Thyroid gland (tissue), 4 donors: ENCODE results near the gene ACSBG1.

ENCODE experiments used
- POLR2A ChIP-seq, 2 donors: fragments of 450-650 bp; IDR thresholded peaks; one replicate each; pipeline ENCODE4 v1.6.1; 2017; ENCODE audit warnings: antibody characterized with exemption in 2 of 2, mild to moderate bottlenecking in 2 of 2, moderate library complexity in 1 of 2
- TF ChIP-seq, protein P1 (sequence below), 6 experiments: fragments of 200-600 bp in 3 of 6; fragments of 450-650 bp in 3 of 6; sonication (generic) in 3 of 6; IDR thresholded peaks; one replicate each; pipeline ENCODE4 v1.5.1; 2016 to 2019; ENCODE audit warnings: antibody characterized with exemption in 6 of 6, mild to moderate bottlenecking in 2 of 6, inconsistent platforms in 1 of 6, moderate library complexity in 1 of 6

DNA sequence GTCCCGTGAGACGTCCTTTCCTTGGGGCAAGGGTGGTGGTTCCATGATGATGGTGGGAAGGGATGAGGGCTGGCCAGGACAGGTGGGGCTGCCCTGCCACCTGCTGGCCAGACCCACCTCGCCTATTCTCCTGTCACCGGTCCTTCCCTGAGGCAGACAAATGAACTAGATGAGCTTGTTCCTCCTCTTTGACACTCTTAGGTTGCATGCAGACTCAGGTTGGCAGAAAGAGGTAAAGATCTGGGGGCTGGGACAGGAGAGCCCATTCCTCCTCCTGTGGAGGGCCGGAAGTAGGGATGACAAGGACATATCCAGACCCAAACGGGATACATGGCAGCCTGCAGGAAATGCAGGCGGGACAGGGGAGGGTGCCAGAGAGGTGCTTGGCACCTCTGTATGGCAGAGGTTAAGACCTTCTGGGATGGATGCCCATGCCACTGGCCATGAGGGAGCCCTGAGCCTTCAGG lies 38.6 kb downstream of the ACSBG1 start:
- TF ChIP-seq, protein P1, sequence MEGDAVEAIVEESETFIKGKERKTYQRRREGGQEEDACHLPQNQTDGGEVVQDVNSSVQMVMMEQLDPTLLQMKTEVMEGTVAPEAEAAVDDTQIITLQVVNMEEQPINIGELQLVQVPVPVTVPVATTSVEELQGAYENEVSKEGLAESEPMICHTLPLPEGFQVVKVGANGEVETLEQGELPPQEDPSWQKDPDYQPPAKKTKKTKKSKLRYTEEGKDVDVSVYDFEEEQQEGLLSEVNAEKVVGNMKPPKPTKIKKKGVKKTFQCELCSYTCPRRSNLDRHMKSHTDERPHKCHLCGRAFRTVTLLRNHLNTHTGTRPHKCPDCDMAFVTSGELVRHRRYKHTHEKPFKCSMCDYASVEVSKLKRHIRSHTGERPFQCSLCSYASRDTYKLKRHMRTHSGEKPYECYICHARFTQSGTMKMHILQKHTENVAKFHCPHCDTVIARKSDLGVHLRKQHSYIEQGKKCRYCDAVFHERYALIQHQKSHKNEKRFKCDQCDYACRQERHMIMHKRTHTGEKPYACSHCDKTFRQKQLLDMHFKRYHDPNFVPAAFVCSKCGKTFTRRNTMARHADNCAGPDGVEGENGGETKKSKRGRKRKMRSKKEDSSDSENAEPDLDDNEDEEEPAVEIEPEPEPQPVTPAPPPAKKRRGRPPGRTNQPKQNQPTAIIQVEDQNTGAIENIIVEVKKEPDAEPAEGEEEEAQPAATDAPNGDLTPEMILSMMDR (IDR thresholded peaks at IDR 0.05): peak in 5 of 6 experiments; percentile 11 to 76 (median 72)
- TF ChIP-seq POLR2A (IDR thresholded peaks at IDR 0.05): no peak
